ENCODE results near the gene SHOX.
"Not testable (repeated sequence)": the region's sequence is repeated elsewhere in the genome, so short reads cannot be mapped to it uniquely, and the experiment has no call there.

Gene SHOX

DNA sequence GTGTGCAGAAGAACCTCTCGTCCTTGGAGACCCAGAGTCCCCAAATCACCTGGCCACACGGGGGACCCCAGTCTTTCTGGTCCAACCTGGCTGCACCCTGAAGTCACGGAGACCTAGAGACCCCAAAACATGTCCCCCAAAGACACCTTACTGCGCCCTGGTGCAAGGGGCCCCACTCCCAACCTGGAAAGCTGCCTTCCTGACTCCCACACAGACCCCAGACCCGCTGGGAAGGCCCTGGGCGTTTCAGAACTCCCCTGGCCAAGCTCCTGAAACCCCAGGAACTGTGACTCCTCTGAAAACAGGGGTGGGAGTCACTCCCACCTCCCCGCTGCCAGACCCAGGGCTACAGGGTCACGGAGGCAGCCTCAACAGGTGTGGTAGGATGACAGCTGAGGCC, 12.7 kb upstream of the SHOX start:
- no peaks in the 10 kb centered on the region for H3K9me3 Mint-ChIP-seq
- peaks cover 61% of the 10 kb centered on the region for H3K27me3 Mint-ChIP-seq
- H3K36me3 Mint-ChIP-seq (ENCODE audit: low read depth), result no peaks in the 10 kb centered on the region
- DNase-seq, result no peak
- H3K4me3 Mint-ChIP-seq, result no peak overlapping the region
- no peaks in the 10 kb centered on the region for H3K4me1 Mint-ChIP-seq (ENCODE audit: low read depth)
- no peak overlapping the region for H3K27ac Mint-ChIP-seq

DNA sequence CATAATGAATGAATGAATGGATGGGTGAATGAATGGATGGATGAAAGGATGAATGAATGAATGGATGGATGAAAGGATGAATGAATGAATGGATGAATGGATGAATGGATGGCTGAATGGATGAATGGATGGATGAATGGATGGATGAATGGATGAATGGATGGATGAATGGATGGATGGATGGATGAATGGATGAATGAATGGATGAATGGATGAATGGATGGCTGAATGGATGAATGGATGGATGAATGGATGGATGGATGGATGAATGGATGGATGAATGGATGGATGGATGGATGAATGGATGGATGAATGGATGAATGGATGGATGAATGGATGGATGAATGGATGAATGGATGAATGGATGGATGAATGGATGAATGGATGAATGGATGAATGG, 12.3 kb upstream of the SHOX start:
- not testable (repeated sequence) for H3K27ac Mint-ChIP-seq; H3K4me3 Mint-ChIP-seq; DNase-seq; H3K4me1 Mint-ChIP-seq (ENCODE audit: low read depth); H3K36me3 Mint-ChIP-seq (ENCODE audit: low read depth); H3K9me3 Mint-ChIP-seq
- peaks cover 62% of the 10 kb centered on the region for H3K27me3 Mint-ChIP-seq

DNA sequence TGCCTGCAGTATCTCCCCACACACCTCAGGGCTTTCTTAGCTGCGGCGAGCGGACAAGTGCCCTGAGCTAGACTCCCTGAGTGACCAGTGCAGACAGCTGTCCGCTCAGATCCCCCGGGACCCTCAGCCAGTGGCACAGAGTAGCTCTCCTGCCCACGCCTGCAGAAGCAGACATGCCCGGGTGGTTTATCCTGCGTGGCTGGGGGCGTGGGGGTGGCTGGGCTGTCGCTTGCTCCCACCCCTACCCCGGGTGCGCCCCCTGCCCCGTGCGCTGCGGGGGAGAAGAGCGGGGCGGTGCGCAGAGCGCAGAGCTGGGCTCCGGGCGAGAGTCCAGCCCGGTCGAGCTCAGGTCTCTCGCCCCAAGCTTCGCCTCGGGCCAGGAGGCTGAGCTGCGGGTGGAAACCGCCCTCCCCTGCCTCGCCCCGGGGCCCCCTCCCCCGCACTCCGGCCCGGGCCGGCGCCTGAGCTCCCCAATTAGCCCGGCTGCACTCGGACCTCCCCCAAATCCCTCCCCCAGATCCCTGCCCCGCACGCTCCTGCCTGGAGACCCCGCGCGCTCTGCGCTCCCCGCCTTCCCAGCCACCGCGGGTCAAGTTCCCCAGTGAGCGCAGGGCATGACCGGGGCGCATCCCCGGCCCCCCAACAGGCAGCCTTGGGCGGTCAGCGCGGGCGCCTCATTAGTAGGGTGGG, 11.7 kb upstream of the SHOX start:
- Mint-ChIP-seq H3K27me3 (peaks cover 66% of the 10 kb centered on the region), H3K27ac (no peak overlapping the region), H3K9me3 (no peaks in the 10 kb centered on the region), H3K4me1 (ENCODE audit: low read depth) (peaks cover 4% of the 10 kb centered on the region), H3K4me3 (no peak overlapping the region), H3K36me3 (ENCODE audit: low read depth) (no peaks in the 10 kb centered on the region)
- DNase-seq, result no peak

DNA sequence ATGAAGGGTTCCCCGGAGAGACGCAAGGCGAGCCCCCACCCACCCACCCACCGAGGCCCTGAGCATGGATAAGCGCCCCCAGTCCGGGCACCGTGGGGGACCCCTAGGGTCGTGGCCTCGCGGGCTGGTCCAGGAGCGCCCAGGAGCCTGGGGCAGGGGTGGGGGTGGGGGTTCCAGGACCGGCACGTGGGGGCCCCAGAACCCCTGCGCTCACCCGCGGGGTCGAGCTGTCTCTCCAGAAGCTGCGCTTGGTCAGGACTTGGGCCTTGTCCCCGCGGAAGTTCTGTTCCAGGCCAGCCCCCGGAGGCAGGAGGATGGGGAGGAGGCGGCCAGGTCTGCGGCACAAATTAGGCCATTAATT, 11.2 kb upstream of the SHOX start:
- Mint-ChIP-seq H3K4me1 (ENCODE audit: low read depth) (peaks cover 4% of the 10 kb centered on the region), H3K36me3 (ENCODE audit: low read depth) (no peaks in the 10 kb centered on the region), H3K27me3 (peaks cover 62% of the 10 kb centered on the region), H3K27ac (no peak overlapping the region), H3K9me3 (no peaks in the 10 kb centered on the region), H3K4me3 (no peak overlapping the region)
- no peak for DNase-seq

DNA sequence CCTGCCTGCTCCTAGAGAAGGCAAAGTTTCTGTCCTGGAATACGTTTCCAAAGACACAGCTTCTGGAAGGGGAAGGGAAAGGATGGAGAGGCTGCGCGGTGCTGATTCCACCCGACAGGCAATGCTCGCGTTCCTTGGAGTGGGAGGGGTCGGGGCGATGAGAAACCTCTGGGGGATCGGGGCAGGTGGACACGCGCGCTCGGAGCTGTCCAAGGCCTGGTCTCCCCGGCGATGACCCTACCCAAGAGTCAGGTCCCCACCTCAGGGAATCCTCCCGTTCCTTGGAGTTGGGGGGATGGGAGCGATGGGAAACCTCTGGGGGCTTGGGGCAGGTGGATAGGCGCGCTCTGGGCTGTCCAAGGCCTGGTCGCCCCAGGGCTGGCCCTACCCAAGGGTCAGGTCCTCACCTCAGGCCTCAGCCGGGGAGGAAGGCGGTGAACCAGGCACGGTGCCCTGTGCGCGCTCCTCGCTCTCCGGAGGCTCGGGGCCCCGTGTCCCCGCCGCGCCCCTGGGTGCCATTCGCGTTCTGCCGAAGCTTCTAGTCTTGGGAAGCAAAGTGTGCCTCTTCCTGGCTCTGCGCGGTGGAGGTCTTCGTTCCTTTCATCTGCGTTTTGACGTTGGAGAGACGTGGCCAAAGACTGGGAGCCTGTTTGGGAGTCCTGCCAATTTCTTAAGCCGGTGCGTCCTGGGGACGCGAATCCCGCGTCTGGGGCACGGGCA, 10.6 kb upstream of the SHOX start:
- no peak for DNase-seq
- H3K4me3 Mint-ChIP-seq, result no peak overlapping the region
- no peaks in the 10 kb centered on the region for H3K36me3 Mint-ChIP-seq (ENCODE audit: low read depth)
- H3K9me3 Mint-ChIP-seq, result no peaks in the 10 kb centered on the region
- no peak overlapping the region for H3K27ac Mint-ChIP-seq
- H3K27me3 Mint-ChIP-seq, result peaks cover 63% of the 10 kb centered on the region
- peaks cover 4% of the 10 kb centered on the region for H3K4me1 Mint-ChIP-seq (ENCODE audit: low read depth)

DNA sequence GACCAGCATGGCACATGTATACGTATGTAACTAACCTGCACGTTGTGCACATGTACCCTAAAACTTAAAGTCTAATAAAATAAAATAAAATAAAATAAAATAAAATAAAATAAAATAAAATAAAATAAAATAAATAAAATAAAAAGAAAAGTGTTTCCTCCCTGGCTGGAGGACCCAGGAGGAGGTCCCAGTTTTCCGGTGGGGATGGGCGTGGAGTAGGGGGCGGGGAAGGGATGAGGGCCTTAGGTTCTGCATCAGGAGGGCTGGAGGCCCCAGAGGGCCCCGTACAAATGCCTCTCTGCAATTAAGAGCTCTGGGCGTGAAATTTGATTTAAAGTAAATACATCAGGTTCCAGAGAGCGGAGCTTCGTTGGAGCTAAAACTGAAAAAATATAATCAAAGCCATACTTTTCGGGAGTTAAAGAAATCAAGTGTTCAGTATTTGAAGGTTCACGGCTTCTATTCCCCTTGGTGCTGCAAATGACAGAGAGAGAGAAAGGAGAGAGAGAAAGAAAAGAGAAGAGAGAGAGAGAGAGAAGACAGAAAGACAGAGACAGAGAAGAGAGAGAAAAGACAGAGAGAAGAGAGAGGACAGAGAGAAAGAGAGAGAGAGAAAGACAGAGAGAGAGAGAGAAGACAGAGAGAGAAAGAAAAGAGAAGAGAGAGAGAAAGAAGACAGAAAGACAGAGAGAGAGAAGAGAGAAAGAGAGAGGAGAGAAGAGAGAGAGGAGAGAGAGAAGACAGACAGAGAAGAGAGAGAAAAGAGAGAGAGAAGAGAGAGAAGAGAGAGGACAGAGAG, 8.7 kb upstream of the SHOX start:
- Mint-ChIP-seq H3K9me3 (no peaks in the 10 kb centered on the region), H3K27me3 (peaks cover 71% of the 10 kb centered on the region), H3K4me3 (no peak overlapping the region), H3K4me1 (ENCODE audit: low read depth) (peaks cover 4% of the 10 kb centered on the region), H3K36me3 (ENCODE audit: low read depth) (no peaks in the 10 kb centered on the region), H3K27ac (no peak overlapping the region)
- no peak for DNase-seq

DNA sequence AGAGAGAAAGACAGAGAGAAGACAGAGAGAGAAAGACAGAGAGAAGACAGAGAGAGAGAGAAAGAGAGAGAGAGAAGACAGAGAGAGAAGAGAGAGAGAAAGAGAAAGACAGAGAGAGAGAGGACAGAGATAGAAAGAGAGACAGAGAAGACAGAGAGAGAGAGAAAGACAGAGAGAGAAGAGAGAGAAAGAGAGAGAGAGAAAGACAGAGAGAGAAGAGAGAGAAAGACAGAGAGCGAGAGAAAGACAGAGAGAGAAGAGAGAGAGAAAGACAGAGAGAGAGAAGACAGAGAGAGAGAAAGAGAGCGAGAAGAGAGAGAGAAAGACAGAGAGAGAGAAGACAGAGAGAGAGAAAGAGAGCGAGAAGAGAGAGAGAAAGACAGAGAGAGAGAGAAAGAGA, 7.8 kb upstream of the SHOX start:
- not testable (repeated sequence) for DNase-seq; H3K27ac Mint-ChIP-seq; H3K9me3 Mint-ChIP-seq; H3K36me3 Mint-ChIP-seq (ENCODE audit: low read depth); H3K4me1 Mint-ChIP-seq (ENCODE audit: low read depth); H3K4me3 Mint-ChIP-seq
- H3K27me3 Mint-ChIP-seq, result peaks cover 73% of the 10 kb centered on the region

DNA sequence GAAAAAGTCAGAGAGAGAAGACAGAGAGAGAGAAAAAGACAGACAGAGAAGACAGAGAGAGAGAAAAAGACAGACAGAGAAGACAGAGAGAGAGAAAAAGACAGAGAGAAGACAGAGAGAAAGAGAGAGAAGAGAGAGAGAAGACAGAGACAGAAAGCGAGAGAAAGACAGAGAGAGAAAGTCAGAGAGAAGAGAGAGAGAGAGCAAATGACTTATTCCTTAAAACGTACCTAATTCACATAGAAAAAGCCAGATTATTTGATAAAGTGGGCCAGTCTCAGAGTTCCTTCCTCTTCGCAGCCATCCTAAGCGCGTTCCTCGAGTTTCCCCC, 7.4 kb upstream of the SHOX start:
- DNase-seq, result no peak
- H3K4me3 Mint-ChIP-seq, result no peak overlapping the region
- H3K9me3 Mint-ChIP-seq, result no peaks in the 10 kb centered on the region
- no peak overlapping the region for H3K27ac Mint-ChIP-seq
- no peaks in the 10 kb centered on the region for H3K36me3 Mint-ChIP-seq (ENCODE audit: low read depth)
- H3K27me3 Mint-ChIP-seq, result peaks cover 73% of the 10 kb centered on the region
- peaks cover 7% of the 10 kb centered on the region for H3K4me1 Mint-ChIP-seq (ENCODE audit: low read depth)

DNA sequence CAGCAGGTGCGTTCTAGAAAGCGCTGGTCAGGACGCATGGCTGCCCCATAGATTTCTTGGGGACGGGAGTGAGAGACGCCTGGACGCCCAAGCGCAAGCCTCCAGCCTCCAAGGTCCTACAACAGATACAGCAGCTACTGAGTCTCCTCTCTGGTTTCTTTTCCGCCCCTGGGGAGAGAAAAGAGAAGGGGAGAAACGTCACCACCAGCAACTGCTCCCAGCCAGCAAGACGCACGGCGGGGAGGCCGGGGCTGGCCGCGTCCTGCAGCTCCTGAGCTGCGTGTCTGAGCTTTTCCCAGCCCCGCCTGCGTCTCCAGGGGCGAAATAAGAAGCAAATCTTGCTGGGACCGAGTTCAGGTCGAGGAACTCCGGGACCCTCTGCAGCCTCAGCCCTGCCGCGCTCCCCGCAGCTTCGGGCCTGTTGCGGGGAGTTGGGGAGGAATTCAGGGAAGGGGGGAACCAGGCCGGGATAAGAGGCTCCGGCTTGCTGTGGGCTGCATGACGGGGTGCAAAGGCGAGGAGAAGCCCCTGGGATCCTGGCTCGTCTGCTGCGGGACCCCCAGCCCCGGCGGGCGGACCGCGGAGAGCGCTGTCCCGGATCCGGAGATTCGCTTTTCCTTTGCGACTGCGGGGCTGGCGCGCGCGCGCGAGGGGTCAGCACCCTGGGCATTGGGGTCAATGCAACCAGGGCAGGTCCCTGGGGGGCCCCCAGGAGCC, 6.8 kb upstream of the SHOX start:
- no peak overlapping the region for H3K4me3 Mint-ChIP-seq
- H3K27me3 Mint-ChIP-seq, result peaks cover 69% of the 10 kb centered on the region
- no peaks in the 10 kb centered on the region for H3K9me3 Mint-ChIP-seq
- no peak for DNase-seq
- peaks cover 7% of the 10 kb centered on the region for H3K4me1 Mint-ChIP-seq (ENCODE audit: low read depth)
- H3K27ac Mint-ChIP-seq, result no peak overlapping the region
- H3K36me3 Mint-ChIP-seq (ENCODE audit: low read depth), result no peaks in the 10 kb centered on the region

DNA sequence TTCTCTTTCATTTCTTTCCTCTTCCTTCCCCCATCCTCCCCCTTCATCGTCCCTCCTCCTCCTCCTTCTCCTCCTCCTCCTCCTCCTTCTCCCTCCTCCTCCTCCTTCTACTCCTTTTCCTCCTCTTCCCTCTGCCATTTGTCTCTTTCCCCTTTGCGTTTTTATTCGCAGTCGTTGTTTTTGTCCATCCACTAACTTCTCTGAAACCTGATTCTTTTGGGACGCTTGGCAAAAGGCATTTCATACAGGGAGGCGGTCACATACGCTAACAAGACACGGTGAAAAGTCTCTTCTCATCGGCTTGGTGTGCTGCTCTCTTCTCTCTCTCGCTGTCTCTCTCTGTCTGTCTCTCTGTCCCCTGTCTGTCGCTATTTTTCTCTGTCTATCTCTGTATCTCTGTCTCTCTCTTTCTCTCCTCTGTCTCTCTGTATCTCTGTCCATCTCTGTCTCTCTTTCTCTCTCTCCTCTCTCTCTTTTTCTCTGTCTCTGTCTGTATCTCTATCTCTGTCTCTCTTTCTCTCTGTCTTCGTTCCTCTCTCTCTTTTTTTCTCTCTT, 5.4 kb upstream of the SHOX start:
- no peak for DNase-seq
- no peak overlapping the region for H3K27ac Mint-ChIP-seq
- no peak overlapping the region for H3K4me3 Mint-ChIP-seq
- H3K27me3 Mint-ChIP-seq, result peaks cover 75% of the 10 kb centered on the region
- no peaks in the 10 kb centered on the region for H3K9me3 Mint-ChIP-seq
- peaks cover 7% of the 10 kb centered on the region for H3K4me1 Mint-ChIP-seq (ENCODE audit: low read depth)
- H3K36me3 Mint-ChIP-seq (ENCODE audit: low read depth), result no peaks in the 10 kb centered on the region

DNA sequence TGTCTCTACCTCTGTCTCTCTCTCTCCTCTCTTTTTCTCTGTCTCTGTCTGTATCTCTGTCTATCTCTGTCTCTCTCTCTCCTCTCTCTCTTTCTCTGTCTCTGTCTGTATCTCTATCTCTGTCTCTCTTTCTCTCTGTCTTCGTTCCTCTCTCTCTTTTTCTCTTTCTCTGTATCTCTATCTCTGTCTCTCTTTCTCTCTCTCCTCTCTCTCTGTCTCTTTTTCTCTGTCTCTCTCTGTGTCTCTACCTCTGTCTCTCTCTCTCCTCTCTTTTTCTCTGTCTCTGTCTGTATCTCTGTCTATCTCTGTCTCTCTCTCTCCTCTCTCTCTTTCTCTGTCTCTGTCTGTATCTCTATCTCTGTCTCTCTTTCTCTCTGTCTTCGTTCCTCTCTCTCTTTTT, 4.5 kb upstream of the SHOX start:
- peaks cover 74% of the 10 kb centered on the region for H3K27me3 Mint-ChIP-seq
- H3K4me3 Mint-ChIP-seq; H3K9me3 Mint-ChIP-seq; H3K36me3 Mint-ChIP-seq (ENCODE audit: low read depth); H3K4me1 Mint-ChIP-seq (ENCODE audit: low read depth); DNase-seq; H3K27ac Mint-ChIP-seq: not testable (repeated sequence)

DNA sequence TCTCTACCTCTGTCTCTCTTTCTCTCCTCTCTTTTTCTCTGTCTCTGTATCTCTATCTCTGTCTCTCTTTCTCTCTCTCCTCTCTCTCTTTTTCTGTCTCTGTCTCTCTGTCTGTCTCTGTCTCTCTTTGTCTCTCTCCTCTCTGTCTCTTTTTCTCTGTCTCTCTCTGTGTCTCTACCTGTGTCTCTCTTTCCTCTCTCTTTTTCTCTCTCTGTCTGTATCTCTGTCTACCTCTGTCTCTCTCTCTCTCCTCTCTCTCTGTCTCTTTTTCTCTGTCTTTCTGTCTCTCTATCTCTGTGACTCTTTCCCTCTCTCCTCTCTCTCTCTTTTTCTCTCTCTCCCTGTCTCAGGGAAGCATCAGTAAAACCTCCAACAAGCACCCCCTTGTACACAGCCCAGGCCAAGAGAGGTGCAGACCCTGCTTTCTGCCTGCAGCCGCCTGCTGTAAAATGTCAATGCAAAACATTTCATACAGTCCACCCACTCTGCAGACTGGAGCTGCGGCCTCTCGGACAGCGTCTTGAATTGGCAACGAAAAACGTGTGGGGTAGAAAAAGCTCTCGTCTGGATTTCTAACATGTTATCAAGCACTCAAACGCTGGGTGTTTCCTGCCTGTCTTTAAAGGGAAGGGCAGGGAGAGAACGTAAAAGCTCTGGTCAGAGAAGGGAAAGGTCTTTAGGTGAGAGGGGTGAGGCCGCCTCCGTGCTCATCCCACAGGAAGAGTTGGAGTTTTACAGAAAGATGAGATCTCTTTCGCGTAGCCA, 3.7 kb upstream of the SHOX start:
- H3K36me3 Mint-ChIP-seq (ENCODE audit: low read depth), result no peaks in the 10 kb centered on the region

DNA sequence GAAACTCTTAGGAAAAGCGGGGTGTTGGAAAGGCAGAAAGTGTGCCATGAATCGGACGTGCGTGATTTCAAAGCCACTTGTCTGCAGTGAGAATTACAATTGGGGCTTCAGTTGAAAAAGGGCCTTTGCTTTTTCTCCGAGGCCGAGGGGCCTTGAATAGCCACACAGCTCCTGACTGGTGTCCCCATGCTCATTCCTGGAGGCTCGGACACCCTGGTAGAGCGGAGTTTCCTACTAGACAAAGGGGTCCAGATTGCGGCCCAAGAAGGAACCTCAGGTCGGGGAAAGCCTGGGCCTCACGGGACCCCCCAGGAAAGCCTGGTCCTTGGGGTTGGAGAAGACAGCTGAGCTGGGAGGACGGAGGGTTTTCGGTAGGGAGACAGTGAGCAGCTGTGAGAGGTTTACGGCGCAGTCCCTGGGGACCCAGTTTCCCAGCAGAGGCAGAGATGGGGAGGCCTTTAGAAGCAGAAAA, 3.0 kb upstream of the SHOX start:
- no peak for DNase-seq
- Mint-ChIP-seq H3K9me3 (no peaks in the 10 kb centered on the region), H3K27me3 (peaks cover 77% of the 10 kb centered on the region), H3K4me1 (ENCODE audit: low read depth) (peaks cover 7% of the 10 kb centered on the region), H3K36me3 (ENCODE audit: low read depth) (no peaks in the 10 kb centered on the region), H3K4me3 (no peak overlapping the region), H3K27ac (no peak overlapping the region)

More for the DNA sequence above, 3.7 kb upstream of the SHOX start:
- no peak overlapping the region for H3K27ac Mint-ChIP-seq
- H3K4me1 Mint-ChIP-seq (ENCODE audit: low read depth), result peaks cover 7% of the 10 kb centered on the region
- DNase-seq, result no peak
- H3K4me3 Mint-ChIP-seq, result no peak overlapping the region
- no peaks in the 10 kb centered on the region for H3K9me3 Mint-ChIP-seq
- peaks cover 77% of the 10 kb centered on the region for H3K27me3 Mint-ChIP-seq

DNA sequence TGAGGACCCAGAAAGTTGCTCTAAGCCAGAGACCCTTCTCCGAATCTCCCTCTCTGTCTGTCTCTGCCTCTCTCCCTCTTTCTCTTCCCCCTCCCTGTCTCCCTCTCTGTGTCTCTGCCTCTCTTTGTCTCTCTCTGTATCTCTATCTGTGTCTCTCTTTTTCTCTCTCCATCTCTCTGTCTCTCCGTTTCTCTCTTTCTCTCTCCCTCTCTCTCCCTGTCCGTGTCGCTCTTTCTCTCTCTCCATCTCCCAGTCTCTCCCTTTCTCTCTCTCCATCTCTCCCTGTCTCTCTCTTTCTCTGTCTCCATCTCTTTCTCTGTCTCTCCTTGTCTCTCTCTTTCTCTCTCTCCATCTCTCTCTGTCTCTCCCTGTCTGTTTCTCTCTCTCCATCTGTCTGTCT, 2.6 kb upstream of the SHOX start:
- no peaks in the 10 kb centered on the region for H3K9me3 Mint-ChIP-seq
- H3K27me3 Mint-ChIP-seq, result peaks cover 77% of the 10 kb centered on the region
- H3K4me1 Mint-ChIP-seq (ENCODE audit: low read depth), result peaks cover 7% of the 10 kb centered on the region
- DNase-seq, result no peak
- H3K36me3 Mint-ChIP-seq (ENCODE audit: low read depth), result no peaks in the 10 kb centered on the region
- no peak overlapping the region for H3K4me3 Mint-ChIP-seq
- H3K27ac Mint-ChIP-seq, result no peak overlapping the region
